Lower leg skin (tissue), 3 donors: Measurements from ENCODE around the gene SIN3B.

Source experiments
- POLR2A ChIP-seq, 2 donors: fragments of 450-650 bp; IDR thresholded peaks; one replicate each; pipeline ENCODE4 v1.6.1; 2016 to 2017; ENCODE audit warnings: antibody characterized with exemption in 2 of 2, mild to moderate bottlenecking in 1 of 2, moderate library complexity in 1 of 2
- TF ChIP-seq, protein P1 (sequence below), 3 donors: fragments of 450-650 bp; IDR thresholded peaks; one replicate each; pipeline ENCODE4 v1.5.1; 2016; ENCODE audit warnings: antibody characterized with exemption in 3 of 3, mild to moderate bottlenecking in 3 of 3, moderate library complexity in 2 of 3

GRCh38 chr19:16872728-16873127 lies 43.5 kb downstream of the SIN3B start:
- TF ChIP-seq, protein P1, sequence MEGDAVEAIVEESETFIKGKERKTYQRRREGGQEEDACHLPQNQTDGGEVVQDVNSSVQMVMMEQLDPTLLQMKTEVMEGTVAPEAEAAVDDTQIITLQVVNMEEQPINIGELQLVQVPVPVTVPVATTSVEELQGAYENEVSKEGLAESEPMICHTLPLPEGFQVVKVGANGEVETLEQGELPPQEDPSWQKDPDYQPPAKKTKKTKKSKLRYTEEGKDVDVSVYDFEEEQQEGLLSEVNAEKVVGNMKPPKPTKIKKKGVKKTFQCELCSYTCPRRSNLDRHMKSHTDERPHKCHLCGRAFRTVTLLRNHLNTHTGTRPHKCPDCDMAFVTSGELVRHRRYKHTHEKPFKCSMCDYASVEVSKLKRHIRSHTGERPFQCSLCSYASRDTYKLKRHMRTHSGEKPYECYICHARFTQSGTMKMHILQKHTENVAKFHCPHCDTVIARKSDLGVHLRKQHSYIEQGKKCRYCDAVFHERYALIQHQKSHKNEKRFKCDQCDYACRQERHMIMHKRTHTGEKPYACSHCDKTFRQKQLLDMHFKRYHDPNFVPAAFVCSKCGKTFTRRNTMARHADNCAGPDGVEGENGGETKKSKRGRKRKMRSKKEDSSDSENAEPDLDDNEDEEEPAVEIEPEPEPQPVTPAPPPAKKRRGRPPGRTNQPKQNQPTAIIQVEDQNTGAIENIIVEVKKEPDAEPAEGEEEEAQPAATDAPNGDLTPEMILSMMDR (IDR thresholded peaks at IDR 0.05) = no peak
- no peak for TF ChIP-seq POLR2A (IDR thresholded peaks at IDR 0.05)
